Measurements from ENCODE around the gene DISP2. TPM values are rescaled to one million over a fixed set of nuclear protein-coding genes. Genes with fewer than 3 reads are reported as not detected.

Gene DISP2
- total RNA-seq, 4 donors from 2014 or later = 0.81 to 5.9 (median 3.6) TPM

- no peak overlapping the region for H3K27ac ChIP-seq
- intact Hi-C loops (cut with DNase I) = no loop called here
- peaks cover 3 to 8% of the 10 kb centered on the region in 2 donors for H3K4me1 ChIP-seq
- H3K4me3 ChIP-seq (replicated peaks in 1 of 3) = no peak overlapping the region
- no peaks in the 10 kb centered on the region for H3K36me3 ChIP-seq
- H3K27me3 ChIP-seq = no peaks in the 10 kb centered on the region
- TF ChIP-seq, protein P1, sequence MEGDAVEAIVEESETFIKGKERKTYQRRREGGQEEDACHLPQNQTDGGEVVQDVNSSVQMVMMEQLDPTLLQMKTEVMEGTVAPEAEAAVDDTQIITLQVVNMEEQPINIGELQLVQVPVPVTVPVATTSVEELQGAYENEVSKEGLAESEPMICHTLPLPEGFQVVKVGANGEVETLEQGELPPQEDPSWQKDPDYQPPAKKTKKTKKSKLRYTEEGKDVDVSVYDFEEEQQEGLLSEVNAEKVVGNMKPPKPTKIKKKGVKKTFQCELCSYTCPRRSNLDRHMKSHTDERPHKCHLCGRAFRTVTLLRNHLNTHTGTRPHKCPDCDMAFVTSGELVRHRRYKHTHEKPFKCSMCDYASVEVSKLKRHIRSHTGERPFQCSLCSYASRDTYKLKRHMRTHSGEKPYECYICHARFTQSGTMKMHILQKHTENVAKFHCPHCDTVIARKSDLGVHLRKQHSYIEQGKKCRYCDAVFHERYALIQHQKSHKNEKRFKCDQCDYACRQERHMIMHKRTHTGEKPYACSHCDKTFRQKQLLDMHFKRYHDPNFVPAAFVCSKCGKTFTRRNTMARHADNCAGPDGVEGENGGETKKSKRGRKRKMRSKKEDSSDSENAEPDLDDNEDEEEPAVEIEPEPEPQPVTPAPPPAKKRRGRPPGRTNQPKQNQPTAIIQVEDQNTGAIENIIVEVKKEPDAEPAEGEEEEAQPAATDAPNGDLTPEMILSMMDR (IDR thresholded peaks at IDR 0.05) = no peak
- TF ChIP-seq POLR2A (IDR thresholded peaks at IDR 0.05) = no peak
- no peak for DNase-seq
- H3K9me3 ChIP-seq = no peaks in the 10 kb centered on the region
- WGBS, 2 donors = 91 to 93% methylated on average over 3 of the region's 3 CpGs
Observed at GRCh38 chr15:40316931-40317330, 41.1 kb upstream of the DISP2 start.

- H3K9me3 ChIP-seq = no peaks in the 10 kb centered on the region
- no peak overlapping the region for H3K4me3 ChIP-seq (replicated peaks in 1 of 3)
- DNase-seq = no peak
- WGBS, 2 donors = 61 to 65% methylated on average over 4 of the region's 4 CpGs
- intact Hi-C loops (cut with DNase I) = no loop called here
- H3K27ac ChIP-seq = no peak overlapping the region
- peaks cover 8 to 12% of the 10 kb centered on the region in 2 donors for H3K4me1 ChIP-seq
- no peaks in the 10 kb centered on the region for H3K27me3 ChIP-seq
- no peak for TF ChIP-seq POLR2A (IDR thresholded peaks at IDR 0.05)
- TF ChIP-seq, protein P1 (IDR thresholded peaks at IDR 0.05) = no peak
- H3K36me3 ChIP-seq = no peaks in the 10 kb centered on the region
Observed at GRCh38 chr15:40317580-40317979, 40.4 kb upstream of the DISP2 start.

DNA sequence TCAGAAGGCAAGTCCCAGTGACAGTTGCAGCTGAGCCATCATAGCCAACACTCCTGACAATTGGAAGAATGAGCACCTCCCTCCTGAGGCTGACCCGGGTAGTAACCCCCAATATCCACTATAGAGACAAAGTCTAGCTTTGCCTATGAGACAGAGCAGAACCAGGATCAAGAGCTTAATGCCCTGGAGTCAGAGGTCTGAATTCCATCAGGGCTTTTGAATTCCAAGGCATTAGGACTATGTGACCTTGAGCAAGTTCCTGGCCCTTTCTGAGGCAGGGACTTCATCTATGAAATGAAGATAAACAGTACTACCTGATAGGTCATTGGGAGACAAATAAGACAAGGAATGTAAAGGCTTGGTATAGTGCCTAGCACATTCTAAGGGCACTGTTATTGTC is 37.6 kb upstream of the DISP2 start:
- 92 to 100% methylated on average over 1 of the region's 1 CpG for WGBS, 2 donors
- H3K9me3 ChIP-seq = no peaks in the 10 kb centered on the region
- no peak overlapping the region for H3K4me3 ChIP-seq (replicated peaks in 1 of 3)
- peaks cover 16 to 17% of the 10 kb centered on the region in 2 donors for H3K4me1 ChIP-seq
- H3K27me3 ChIP-seq = no peaks in the 10 kb centered on the region
- TF ChIP-seq, protein P1 (IDR thresholded peaks at IDR 0.05) = no peak
- no peak for TF ChIP-seq POLR2A (IDR thresholded peaks at IDR 0.05)
- no peaks in the 10 kb centered on the region for H3K36me3 ChIP-seq
- intact Hi-C loops (cut with DNase I) = loop anchor here (5.0 kb wide), 2 partner anchors 33 to 47 kb away; no protein-coding TSS in a partner anchor
- no peak overlapping the region for H3K27ac ChIP-seq
- no peak for DNase-seq

DNA sequence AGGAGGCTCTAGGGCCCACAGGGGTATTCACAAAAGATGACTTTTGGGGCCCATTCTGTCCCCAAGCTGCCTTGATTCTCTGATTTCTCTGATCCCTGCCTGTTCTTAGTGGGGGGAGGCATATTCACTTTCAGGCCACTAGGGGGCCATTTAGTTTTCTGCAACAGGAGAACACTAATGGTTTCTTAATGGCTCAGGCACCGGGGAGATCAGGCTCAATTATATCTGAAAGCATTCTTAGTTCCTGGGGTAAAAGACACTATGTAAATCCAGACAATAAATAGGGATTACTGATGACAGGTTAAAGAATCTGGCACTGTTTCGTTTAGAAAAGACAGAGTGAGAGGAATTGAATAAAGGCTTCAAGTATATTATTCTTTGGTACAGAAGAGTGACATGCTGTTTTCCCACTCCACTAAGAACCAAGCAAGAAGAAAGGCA is 37.1 kb upstream of the DISP2 start:
- Histone ChIP-seq H3K27ac (no peak overlapping the region), H3K4me3 (replicated peaks in 1 of 3) (no peak overlapping the region), H3K36me3 (no peaks in the 10 kb centered on the region), H3K4me1 (peaks cover 21 to 23% of the 10 kb centered on the region in 2 donors), H3K27me3 (no peaks in the 10 kb centered on the region), H3K9me3 (no peaks in the 10 kb centered on the region)
- DNase-seq = peak; percentile 65 to 72
- intact Hi-C loops (cut with DNase I) = loop anchor here (5.0 kb wide), 2 partner anchors 34 to 46 kb away; no protein-coding TSS in a partner anchor
- no peak for TF ChIP-seq POLR2A (IDR thresholded peaks at IDR 0.05)
- TF ChIP-seq, protein P1 (IDR thresholded peaks at IDR 0.05) = peak; percentile 80 to 94 (median 82)
- WGBS, 2 donors = 1 to 2% methylated on average over 2 of the region's 2 CpGs

DNA sequence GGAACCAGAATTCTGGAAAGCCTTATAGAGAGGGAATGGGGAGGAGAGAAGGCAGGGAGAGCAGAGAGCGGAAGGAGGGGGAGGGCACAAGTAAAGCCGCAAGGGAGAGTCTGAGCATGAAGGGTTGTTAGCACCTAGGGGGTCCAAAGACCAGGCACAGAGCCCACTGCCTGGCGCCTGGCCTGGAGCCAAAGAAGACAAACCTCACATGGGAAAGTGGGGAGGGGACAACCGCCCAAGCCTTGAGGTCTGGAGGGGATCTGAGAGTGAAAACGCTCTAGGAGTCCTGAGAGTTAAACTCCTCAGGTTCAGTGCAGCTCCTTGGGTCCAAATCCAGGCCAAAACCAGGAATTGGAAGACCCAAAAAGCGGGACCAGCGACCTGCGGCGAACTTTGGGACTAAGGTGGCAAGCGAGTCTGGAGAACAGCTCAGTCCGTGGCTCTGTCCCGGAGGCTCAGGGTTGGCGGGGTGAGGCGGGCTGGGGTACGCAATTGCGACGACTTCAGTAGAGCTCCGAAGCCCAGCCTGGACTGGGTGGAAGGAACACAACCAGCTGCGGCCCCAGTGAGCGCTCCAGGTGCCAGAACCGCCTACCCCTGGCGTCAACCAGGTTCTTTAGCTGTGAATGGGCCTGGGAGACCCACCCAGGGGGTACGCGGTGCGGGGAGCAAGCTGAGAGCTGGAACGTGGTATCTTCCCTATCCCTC is 35.3 kb upstream of the DISP2 start:
- Histone ChIP-seq H3K4me3 (replicated peaks in 1 of 3) (peak overlapping the region in 1 of 3 donors; percentile 13), H3K4me1 (peaks cover 37 to 40% of the 10 kb centered on the region in 2 donors), H3K27ac (peak overlapping the region; percentile 5 to 56 (median 51)), H3K9me3 (no peaks in the 10 kb centered on the region), H3K36me3 (no peaks in the 10 kb centered on the region), H3K27me3 (no peaks in the 10 kb centered on the region)
- TF ChIP-seq POLR2A (IDR thresholded peaks at IDR 0.05) = no peak
- TF ChIP-seq, protein P1 (IDR thresholded peaks at IDR 0.05) = no peak
- intact Hi-C loops (cut with DNase I) = loop anchor here (5.0 kb wide), 2 partner anchors 35 to 45 kb away; no protein-coding TSS in a partner anchor
- WGBS, 2 donors = 50 to 64% methylated on average over 12 to 17 of the region's 26 CpGs
- no peak for DNase-seq
